NCI-H2081 treated with DMSO at 0.1 percent for 48 hours (cell line): Measurements from ENCODE around the gene SCAPER.

Experiments used
- DNase-seq: peaks from one replicate; lab custom pipeline; 2025; lab: John Stamatoyannopoulos, UW

The SCAPER gene

GRCh38 chr15:76905013-76905839, at the start of gene SCAPER:
Gene SCAPER, minus strand, starts transcription at chr15:76905340. Its CDS starts 21,523 bp downstream, at chr15:76883817.
- peak; percentile 33 for DNase-seq

- no peak for DNase-seq
Observed at GRCh38 chr15:76954744-76955143, 49.6 kb upstream of the SCAPER start.

- no peak for DNase-seq
Observed at GRCh38 chr15:76953913-76954312, 48.8 kb upstream of the SCAPER start.

- no peak for DNase-seq
Observed at GRCh38 chr15:76951220-76951619, 46.1 kb upstream of the SCAPER start.

GRCh38 chr15:76947454-76947853, 42.3 kb upstream of the SCAPER start:
- DNase-seq: no peak

GRCh38 chr15:76945494-76946093, 40.5 kb upstream of the SCAPER start:
- no peak for DNase-seq

GRCh38 chr15:76942331-76942730, 37.2 kb upstream of the SCAPER start:
- no peak for DNase-seq

- DNase-seq: no peak
Observed at GRCh38 chr15:76941636-76942035, 36.5 kb upstream of the SCAPER start.

GRCh38 chr15:76939715-76940114, 34.6 kb upstream of the SCAPER start:
- no peak for DNase-seq

- no peak for DNase-seq
Observed at GRCh38 chr15:76938752-76939151, 33.6 kb upstream of the SCAPER start.

GRCh38 chr15:76936671-76937070, 31.5 kb upstream of the SCAPER start:
- DNase-seq: no peak

GRCh38 chr15:76935620-76936019, 30.5 kb upstream of the SCAPER start:
- no peak for DNase-seq

- DNase-seq: no peak
Observed at GRCh38 chr15:76932135-76932966, 27.2 kb upstream of the SCAPER start.

GRCh38 chr15:76931397-76932134, 26.4 kb upstream of the SCAPER start, which contains the start of gene RCN2:
Gene RCN2, plus strand, starts transcription at chr15:76931749. Its CDS starts 93 bp downstream, at chr15:76931842.
- DNase-seq: peak; percentile 56

GRCh38 chr15:76930831-76931396, 25.8 kb upstream of the SCAPER start:
- DNase-seq: no peak

GRCh38 chr15:76929011-76929760, 24.0 kb upstream of the SCAPER start:
- no peak for DNase-seq

- no peak for DNase-seq
Observed at GRCh38 chr15:76928201-76928600, 23.1 kb upstream of the SCAPER start.

- no peak for DNase-seq
Observed at GRCh38 chr15:76916369-76916768, 11.2 kb upstream of the SCAPER start.

GRCh38 chr15:76913737-76914136, 8.6 kb upstream of the SCAPER start:
- no peak for DNase-seq

GRCh38 chr15:76912430-76912829, 7.3 kb upstream of the SCAPER start:
- DNase-seq: no peak

- DNase-seq: no peak
Observed at GRCh38 chr15:76905855-76906254, 715 bp upstream of the SCAPER start.
